Body of pancreas (tissue), 4 donors: ENCODE results near the gene CISH. TPM values are rescaled to one million over a fixed set of nuclear protein-coding genes. Genes with fewer than 3 reads are reported as not detected.

ENCODE experiments used
- ATAC-seq: fragments of 150-250 bp; one replicate; pipeline ENCODE4 v1.9.1; 2016
- DNase-seq, 4 donors: peaks; one replicate each; pipeline ENCODE4 v3.0.0-alpha.2; 2019
- H3K27ac ChIP-seq, 4 donors: fragments of 200-600 bp; sonication (generic); 1 replicate in 3 of 4; 2 replicates in 1 of 4; pipeline versions ENCODE4 v1.5.1 to v1.6.1; 2016 to 2019; ENCODE audit warnings: mild to moderate bottlenecking in 1 of 4, mixed read lengths in 1 of 4, moderate library complexity in 1 of 4
- H3K27me3 ChIP-seq, 2 donors: fragments of 200-600 bp; sonication (generic); one replicate each; pipeline ENCODE4 v1.6.0; 2016; ENCODE audit warnings: mild to moderate bottlenecking in 1 of 2
- H3K36me3 ChIP-seq, 2 donors: fragments of 200-600 bp; sonication (generic); replicated peaks in 1 of 2; 2 replicates each; pipeline ENCODE4 v1.5.1; 2016; ENCODE audit warnings: low read depth in 2 of 2; ENCODE audit not compliant: insufficient read depth in 1 of 2
- H3K4me1 ChIP-seq: fragments of 200-600 bp; sonication (generic); one replicate; pipeline ENCODE4 v1.6.0; 2016
- H3K4me3 ChIP-seq, 2 donors: fragments of 200-600 bp; sonication (generic); 1 replicate in 1 of 2; 2 replicates in 1 of 2; pipeline ENCODE4 v1.5.1; 2016 to 2019
- H3K9me3 ChIP-seq, 3 donors: fragments of 200-600 bp; sonication (generic); 1 replicate in 2 of 3; 2 replicates in 1 of 3; pipeline ENCODE4 v1.5.1; 2016
- CTCF ChIP-seq, 7 experiments: fragments of 450-650 bp in 4 of 7; fragments of 200-600 bp in 3 of 7; sonication (generic) in 3 of 7; IDR thresholded peaks; one replicate each; pipeline ENCODE4 v1.5.1; 2016 to 2019; ENCODE audit warnings: antibody characterized with exemption in 7 of 7
- POLR2A ChIP-seq, 3 donors: fragments of 450-650 bp; IDR thresholded peaks; one replicate each; pipeline ENCODE4 v1.6.1; 2016; ENCODE audit warnings: antibody characterized with exemption in 3 of 3, mild to moderate bottlenecking in 2 of 3
- WGBS, 2 donors: methylation state at CpG; one replicate each; pipeline ENCODE4 v1.1.5; 2017; 5-methylcytosine and 5-hydroxymethylcytosine counted together
- intact Hi-C: fragments of 100-400 bp; cut with DNase I; formaldehyde crosslinking; loops from one replicate; pipeline ENCODE4 v1.15.1; 2023
- total RNA-seq, 2 donors: library from RNA; depleted of rRNA; stranded (reverse); fragments of >200 nt; gene quantifications; one replicate each; pipeline ENCODE4 v1.1.0, GENCODE V29; 2016

Gene CISH
- total RNA-seq, 2 donors from 2014 or later = 4.9 to 19.8 TPM

- no peak overlapping the region for H3K27ac ChIP-seq
- ATAC-seq = no peak
- H3K27me3 ChIP-seq = no peaks in the 10 kb centered on the region
- no peak for DNase-seq
- WGBS, 2 donors = 90% methylated on average over 3 of the region's 3 CpGs
- no peak overlapping the region for H3K4me3 ChIP-seq
- TF ChIP-seq CTCF (IDR thresholded peaks at IDR 0.05) = no peak
- TF ChIP-seq POLR2A (IDR thresholded peaks at IDR 0.05) = no peak
- H3K4me1 ChIP-seq = peaks cover 43% of the 10 kb centered on the region
- no peaks in the 10 kb centered on the region for H3K36me3 ChIP-seq
- intact Hi-C loops = no loop called here
- H3K9me3 ChIP-seq = no peaks in the 10 kb centered on the region
These were observed 11.3 kb upstream of the CISH start for GRCh38 chr3:50622881-50623280.

DNA sequence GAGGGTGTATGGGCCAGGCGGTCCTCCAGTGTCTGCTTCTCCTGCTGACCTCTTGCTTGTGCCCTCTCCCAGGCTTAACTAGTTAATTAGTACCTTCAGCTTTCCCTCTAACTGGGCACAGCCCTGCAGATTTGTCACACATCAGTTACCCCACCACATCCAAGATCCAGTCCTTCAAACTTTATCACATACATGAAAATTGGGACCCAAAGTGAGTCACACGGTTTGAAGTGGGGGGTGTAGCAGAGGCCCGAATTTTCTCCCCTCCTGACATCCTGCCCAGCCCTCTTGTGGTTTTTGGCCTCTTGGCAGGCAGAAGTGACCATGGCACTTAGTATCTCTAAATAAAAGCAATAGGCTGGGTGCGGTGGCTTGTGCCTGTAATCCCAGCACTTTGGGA is 9.2 kb upstream of the CISH start:
- Histone ChIP-seq H3K27me3 (no peaks in the 10 kb centered on the region), H3K9me3 (no peaks in the 10 kb centered on the region), H3K27ac (peak overlapping the region in 1 of 4 donors; percentile 29), H3K4me3 (no peak overlapping the region), H3K36me3 (no peaks in the 10 kb centered on the region), H3K4me1 (peaks cover 53% of the 10 kb centered on the region)
- TF ChIP-seq POLR2A (IDR thresholded peaks at IDR 0.05) = no peak
- TF ChIP-seq CTCF (IDR thresholded peaks at IDR 0.05) = no peak
- DNase-seq (no peak), ATAC-seq (no peak)
- intact Hi-C loops = no loop called here
- whole genome bisulfite sequencing, 2 donors = 53 to 57% methylated on average over 3 to 4 of the region's 4 CpGs

- Histone ChIP-seq H3K27ac (peak overlapping the region in 1 of 4 donors; percentile 29), H3K36me3 (no peaks in the 10 kb centered on the region), H3K4me3 (no peak overlapping the region), H3K27me3 (no peaks in the 10 kb centered on the region), H3K9me3 (no peaks in the 10 kb centered on the region), H3K4me1 (peaks cover 53% of the 10 kb centered on the region)
- 85 to 91% methylated on average over 1 of the region's 1 CpG for WGBS, 2 donors
- intact Hi-C loops = no loop called here
- DNase-seq (peak in 1 of 4 donors; percentile 56), ATAC-seq (no peak)
- TF ChIP-seq POLR2A (IDR thresholded peaks at IDR 0.05) (no peak), CTCF (IDR thresholded peaks at IDR 0.05) (no peak)
These were observed 8.8 kb upstream of the CISH start for GRCh38 chr3:50620420-50620819.

GRCh38 chr3:50617911-50618481 is 6.4 kb upstream of the CISH start:
- H3K27ac ChIP-seq = peak overlapping the region; percentile 87 to 96 (median 94)
- H3K27me3 ChIP-seq = no peaks in the 10 kb centered on the region
- intact Hi-C loops = no loop called here
- H3K9me3 ChIP-seq = no peaks in the 10 kb centered on the region
- no peak for ATAC-seq
- 15 to 42% methylated on average over 2 to 6 of the region's 6 CpGs for WGBS, 2 donors
- H3K4me1 ChIP-seq = peaks cover 47% of the 10 kb centered on the region
- H3K4me3 ChIP-seq = peak overlapping the region; percentile 66 to 90
- no peaks in the 10 kb centered on the region for H3K36me3 ChIP-seq
- no peak for DNase-seq
- TF ChIP-seq POLR2A (IDR thresholded peaks at IDR 0.05) = no peak
- TF ChIP-seq CTCF (IDR thresholded peaks at IDR 0.05) = no peak
